Muscle of back (tissue), 13 donors: ENCODE data around the gene TM9SF4. TPM values are rescaled to one million over a fixed set of nuclear protein-coding genes. Genes with fewer than 3 reads are reported as not detected.

Source experiments
- DNase-seq, 3 donors: peaks; one replicate each; pipeline versions ENCODE4 v3.0.0 to v3.0.0-alpha.2; 2013
- long read RNA-seq, 9 donors: transcript quantifications; one replicate each; lab custom pipeline, GENCODE V29; 2026
- polyA plus RNA-seq, 10 donors: library from polyadenylated mRNA; unstranded; fragments of 120-200 nt; gene quantifications; one replicate each; pipeline ENCODE4 v1.2.1, GENCODE V29; 2013; ENCODE audit not compliant: insufficient read length in 10 of 10

The TM9SF4 gene
- 10 to 100 TPM; 39.8 to 49.9 (median 42.5) TPM for polyA plus RNA-seq
- long read RNA-seq, donor 1, partial matches to known transcripts = 0 of 5 reads
- long read RNA-seq, donor 1, other reads (novel, unspliced or antisense) = 0 of 5 reads
- long read RNA-seq, donor 2, partial matches to known transcripts = 0 of 1 reads
- long read RNA-seq, donor 2, other reads (novel, unspliced or antisense) = 0 of 1 reads
- long read RNA-seq, donor 3 = 0 reads
- long read RNA-seq, donor 4, partial matches to known transcripts = 0 of 3 reads
- long read RNA-seq, donor 4, other reads (novel, unspliced or antisense) = 0 of 3 reads
- long read RNA-seq, donor 5, partial matches to known transcripts = 0 of 7 reads
- long read RNA-seq, donor 5, other reads (novel, unspliced or antisense) = 0 of 7 reads
- long read RNA-seq, donor 6, transcript TM9SF4-202 (18 exons, 3,978 nt) = major isoform, 5 of 6 reads
- long read RNA-seq, donor 6, partial matches to known transcripts = 0 of 6 reads
- long read RNA-seq, donor 6, other reads (novel, unspliced or antisense) = 0 of 6 reads
- long read RNA-seq, donor 7, transcript TM9SF4-202 (18 exons, 3,978 nt) = major isoform, 6 of 7 reads
- long read RNA-seq, donor 7, partial matches to known transcripts = 0 of 7 reads
- long read RNA-seq, donor 7, other reads (novel, unspliced or antisense) = 0 of 7 reads
- long read RNA-seq, donor 8, partial matches to known transcripts = 20 of 23 reads
- long read RNA-seq, donor 8, other reads (novel, unspliced or antisense) = 0 of 23 reads
- long read RNA-seq, donor 9, partial matches to known transcripts = 0 of 1 reads
- long read RNA-seq, donor 9, other reads (novel, unspliced or antisense) = 0 of 1 reads

DNA sequence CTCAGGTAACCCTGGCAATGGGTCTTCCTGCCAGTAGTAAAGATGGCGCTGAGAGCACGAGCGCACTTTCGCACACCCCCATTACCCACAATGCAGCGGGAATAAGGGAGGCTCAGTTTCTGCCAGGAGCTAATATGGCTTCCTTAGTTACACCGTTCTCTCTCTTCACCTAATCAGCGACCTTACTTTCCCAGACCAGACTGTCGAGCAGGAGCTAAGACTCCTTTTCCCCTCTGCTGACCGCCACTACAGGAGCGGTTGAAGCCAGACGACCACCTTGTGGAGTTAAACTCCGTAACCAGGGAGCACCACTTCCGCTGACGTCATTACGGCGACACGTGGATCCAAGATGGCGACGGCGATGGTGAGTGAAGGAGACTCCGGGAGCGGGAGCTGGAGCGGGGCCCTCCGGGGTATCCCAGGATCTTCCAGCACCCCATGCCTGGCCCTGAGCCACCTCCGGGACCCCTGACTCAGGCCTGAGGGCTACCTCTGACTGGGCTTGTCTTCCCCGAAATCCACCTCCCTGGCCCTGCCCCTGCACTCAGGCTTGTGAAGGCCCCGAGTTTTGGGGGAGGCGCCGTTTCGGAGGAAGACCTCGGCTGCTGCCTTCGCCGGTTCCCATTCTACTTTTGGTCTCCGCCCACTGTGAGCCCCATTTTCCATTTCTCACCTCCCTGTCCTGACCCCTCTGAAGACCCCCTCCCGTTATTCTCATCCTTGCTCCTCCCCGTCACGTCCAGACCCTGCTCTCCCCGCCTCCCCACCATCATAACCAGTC is at the start of gene TM9SF4:
TM9SF4 (plus strand) TSS at position 323 of the 781 bp plus-strand sequence; CDS start at position 350, 27 bp downstream.
- peak; percentile 96 to 99 (median 97) for DNase-seq

DNA sequence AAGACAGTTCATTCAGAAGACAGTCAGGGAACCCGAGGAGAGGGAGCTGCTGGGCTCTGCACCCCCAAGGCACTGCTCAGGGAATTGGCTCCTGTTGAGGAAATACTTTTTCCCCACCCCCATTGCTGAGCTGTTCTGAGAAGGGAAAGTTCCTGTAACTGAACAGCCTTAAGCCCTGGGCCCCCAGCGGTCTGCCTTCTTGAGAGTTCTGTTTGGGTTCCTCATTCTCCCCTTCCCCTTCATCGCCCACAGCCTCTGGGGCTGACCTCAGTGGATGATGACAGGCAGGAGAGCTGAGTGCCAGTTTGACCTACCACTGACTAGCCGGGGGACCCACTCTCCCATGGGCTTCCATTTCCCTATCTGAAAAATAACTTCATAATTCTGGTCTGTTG is 46.7 kb upstream of the TM9SF4 start:
- peak in 1 of 3 donors; percentile 44 for DNase-seq

DNA sequence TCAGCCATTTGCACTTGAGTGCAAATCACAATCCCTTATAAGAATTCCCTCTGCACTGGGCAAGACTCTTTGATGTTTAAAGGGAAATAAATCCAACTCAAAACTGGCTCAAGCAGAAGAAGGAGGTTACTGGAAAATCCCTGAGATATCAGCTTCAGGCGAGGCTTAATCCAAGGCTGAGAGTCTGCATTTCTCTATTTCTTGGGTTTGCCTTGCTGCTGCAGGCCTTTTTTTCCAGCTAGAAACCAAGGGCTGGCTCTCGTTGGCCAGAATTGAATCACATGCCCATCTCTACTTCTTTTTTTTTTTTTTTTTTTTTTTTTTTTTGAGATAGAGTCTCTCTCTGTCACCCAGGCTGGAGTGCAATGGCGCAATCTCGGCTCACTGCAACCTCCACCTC is 45.8 kb upstream of the TM9SF4 start:
- no peak for DNase-seq

DNA sequence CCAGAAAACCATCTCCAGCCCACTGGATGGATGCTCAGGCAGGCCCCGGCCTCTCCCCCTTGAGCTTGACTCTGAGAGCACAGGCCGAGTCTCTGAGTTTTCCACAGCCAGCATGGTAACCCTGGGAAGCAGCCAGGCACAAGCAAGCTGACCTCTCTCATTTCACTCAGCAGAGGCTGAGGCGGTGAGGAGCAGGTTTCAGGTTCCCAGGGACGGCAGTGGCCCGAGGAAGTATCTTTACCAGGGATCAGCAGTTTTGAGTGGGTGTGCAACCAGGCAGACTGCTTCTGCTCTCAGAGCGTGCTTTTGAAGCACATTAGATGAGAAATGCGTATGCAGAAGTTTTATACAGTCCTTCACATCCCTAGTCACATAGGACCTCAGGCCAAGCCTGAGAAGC is 44.8 kb upstream of the TM9SF4 start:
- DNase-seq = no peak

DNA sequence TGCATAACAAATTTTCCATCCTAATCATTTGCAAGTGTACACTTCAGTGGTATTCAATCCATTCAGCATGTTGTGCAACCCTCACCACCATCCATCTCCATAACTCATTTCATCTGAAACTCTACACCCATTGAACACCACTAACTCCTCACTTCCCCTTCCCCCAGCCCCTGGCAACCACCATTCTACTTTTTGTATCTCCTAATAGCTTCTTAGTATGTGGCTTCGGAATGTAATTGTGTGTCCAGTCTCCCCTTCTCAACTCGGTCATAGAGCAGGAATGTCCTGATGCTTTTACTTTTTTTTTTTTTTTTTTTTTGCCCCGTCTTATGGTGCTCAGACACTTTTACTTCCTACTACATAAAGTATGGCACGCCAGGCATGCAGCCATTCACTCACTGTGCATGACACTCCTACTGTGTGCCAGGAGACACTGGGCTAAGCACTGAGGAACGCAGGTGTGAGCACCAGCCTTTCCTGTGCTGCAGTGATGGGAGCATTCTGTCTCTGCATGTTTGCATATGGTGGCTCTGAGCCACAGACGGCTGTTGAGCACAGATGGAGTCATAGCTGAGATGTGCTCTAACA is 42.2 kb upstream of the TM9SF4 start:
- peak in 1 of 3 donors; percentile 91 for DNase-seq

DNA sequence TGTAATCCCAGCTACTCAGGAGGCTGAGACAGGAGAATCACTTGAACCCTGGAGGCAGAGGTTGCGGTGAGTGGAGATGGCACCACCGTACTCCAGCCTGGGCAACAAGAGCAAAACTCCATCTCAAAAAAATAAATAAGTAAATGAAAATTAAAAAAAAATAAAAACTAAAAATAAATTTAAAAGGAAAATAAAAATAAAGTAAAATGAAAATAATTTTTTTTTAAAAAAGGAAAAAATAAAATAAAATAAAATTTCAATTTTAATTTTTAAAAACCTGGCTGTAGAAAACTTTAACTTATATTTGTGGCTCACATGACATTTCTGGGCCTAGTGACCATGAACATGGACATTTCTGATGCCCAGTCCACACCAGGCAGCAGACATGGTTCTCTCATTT is 41.3 kb upstream of the TM9SF4 start:
- DNase-seq = no peak

- no peak for DNase-seq
Measured at GRCh38 chr20:32069711-32070110, 39.8 kb upstream of the TM9SF4 start.

DNA sequence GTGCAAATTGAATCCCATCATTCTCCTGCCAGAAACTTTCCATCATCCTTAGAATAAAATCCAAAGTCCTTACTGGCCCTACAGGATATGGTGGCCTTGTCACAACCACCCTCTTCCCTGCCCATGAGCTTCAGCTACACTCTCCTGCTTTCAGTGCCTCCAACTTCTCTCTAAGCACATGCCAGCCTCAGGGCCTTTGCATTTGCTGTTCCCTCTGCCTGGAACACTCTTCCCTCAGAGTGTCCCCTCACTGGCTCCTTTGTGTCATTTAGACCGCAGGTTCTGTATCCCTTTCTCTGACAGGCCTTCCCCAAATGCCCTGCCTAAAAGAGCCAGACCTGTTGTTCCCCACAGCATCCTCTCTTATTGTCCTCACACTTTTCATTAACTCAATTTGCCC is 39.2 kb upstream of the TM9SF4 start:
- no peak for DNase-seq

- DNase-seq = no peak
Measured at GRCh38 chr20:32070690-32071213, 38.8 kb upstream of the TM9SF4 start.

DNA sequence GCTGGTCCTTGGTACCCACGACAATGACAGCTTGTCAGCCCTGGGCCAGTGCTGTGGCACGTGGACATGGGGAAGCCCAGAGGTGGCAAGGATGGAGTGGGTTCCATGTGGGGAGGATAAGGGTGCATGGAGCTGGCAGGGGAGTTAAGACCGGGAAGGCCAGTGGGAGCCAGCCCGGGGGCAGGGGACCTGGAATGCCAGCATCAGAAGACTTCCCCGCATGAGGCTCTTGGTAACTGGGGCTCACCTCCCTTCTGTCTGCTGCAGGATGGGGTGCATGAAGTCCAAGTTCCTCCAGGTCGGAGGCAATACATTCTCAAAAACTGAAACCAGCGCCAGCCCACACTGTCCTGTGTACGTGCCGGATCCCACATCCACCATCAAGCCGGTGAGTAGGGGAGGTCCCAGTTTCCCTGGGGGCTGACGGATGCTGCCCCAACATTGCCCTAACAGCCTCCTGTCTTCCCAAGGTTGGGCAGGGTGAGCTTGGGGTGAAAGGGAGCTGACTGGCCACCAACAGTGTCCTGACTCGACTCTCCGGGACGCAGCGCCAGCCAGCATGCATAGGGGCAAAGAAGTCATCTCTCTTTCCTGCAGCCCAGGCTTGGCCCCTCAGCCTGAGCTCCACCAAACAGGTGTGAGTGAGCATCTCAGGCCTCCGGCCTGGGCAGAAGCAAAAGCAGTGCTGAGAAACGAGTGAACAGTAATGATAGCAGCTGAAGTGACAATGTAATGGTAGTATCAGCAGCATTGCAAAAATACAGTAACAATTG is 37.9 kb upstream of the TM9SF4 start:
- no peak for DNase-seq

DNA sequence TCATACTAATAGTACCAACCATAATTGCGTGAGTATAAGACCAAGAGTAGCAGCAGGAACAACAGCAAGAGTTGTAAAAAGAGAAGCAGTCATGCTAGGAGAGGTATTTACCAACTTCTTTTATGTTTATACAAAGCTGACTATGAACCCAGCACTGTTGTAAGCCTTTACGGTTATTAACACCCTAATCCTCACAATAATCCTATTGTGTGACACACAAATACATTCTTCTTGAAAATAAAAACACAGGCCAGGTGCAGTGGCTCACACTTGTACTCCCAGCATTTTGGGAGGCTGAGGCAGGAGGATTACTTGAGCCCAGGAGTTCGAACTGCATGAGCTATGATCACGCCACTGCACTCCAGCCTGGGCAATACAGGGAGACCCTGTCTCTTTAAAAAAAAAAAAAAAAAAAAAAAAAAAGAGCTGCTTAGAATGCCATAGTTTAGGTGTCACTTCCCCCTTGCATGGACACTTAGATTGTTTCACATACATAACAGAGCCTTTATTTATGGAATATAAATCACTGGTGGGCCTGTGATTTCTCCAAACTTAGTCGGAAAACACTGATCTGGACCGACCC is 37.3 kb upstream of the TM9SF4 start:
- DNase-seq = no peak

GRCh38 chr20:32075534-32075933 is 34.0 kb upstream of the TM9SF4 start:
- DNase-seq = no peak

- no peak for DNase-seq
Measured at GRCh38 chr20:32077190-32077589, 32.3 kb upstream of the TM9SF4 start.

GRCh38 chr20:32078322-32078721 is 31.2 kb upstream of the TM9SF4 start:
- no peak for DNase-seq

DNA sequence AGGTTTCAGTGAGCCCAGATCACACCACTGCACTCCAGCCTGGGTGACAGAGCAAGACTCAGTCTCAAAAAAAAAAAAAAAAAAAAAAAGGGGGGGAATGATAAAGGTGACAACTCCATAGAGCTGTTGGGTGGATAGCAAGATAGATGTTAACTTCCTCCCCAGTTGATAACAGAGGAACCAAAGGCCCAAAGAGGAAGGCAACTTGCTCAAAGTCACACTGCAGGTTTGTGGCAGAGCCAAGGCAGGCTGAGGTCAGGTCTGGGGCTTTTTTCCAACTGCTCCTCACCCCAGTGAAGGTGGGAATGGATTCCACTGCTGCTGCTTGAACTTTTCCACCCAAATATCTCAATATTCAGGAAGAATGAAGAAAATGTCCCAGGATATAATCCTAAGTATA is 30.7 kb upstream of the TM9SF4 start:
- no peak for DNase-seq

DNA sequence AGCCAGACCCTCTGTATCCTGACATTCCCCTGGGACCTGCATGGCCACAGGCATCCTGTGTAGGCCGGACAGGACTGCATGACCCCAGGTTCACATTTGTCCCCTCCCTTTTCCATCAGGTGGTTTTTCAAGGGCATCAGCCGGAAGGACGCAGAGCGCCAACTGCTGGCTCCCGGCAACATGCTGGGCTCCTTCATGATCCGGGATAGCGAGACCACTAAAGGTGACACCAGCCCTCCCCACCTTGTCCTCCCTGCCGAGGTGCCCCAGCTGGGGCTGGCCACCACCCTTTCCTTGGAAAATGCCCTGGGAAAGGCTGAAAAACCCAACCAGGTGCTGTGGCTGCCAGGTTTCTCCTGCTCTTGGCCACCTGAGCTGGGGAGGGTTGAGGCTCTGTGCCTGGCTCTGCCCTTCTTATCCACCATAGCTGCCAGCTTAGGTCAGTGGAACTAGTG is 29.8 kb upstream of the TM9SF4 start:
- DNase-seq = no peak

DNA sequence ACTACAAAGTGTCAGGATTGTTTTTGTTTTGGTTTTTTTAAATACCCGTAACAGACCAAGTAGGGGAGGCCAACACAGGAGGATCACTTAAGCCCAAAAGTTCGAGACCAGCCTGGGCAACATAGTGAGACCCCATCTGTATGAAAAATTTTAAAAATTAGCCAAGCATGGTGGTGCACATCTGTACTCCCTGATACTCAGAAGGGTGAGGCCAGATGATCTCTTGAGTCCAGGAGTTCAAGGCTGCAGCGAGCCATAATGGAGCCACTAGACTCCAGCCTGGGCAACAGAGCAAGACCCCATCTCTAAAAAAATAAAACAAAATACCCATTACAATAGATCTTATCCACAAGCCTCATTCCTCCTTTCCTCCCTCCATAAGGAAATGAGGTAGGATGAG is 28.7 kb upstream of the TM9SF4 start:
- no peak for DNase-seq

- DNase-seq = no peak
Measured at GRCh38 chr20:32083469-32083868, 26.0 kb upstream of the TM9SF4 start.

DNA sequence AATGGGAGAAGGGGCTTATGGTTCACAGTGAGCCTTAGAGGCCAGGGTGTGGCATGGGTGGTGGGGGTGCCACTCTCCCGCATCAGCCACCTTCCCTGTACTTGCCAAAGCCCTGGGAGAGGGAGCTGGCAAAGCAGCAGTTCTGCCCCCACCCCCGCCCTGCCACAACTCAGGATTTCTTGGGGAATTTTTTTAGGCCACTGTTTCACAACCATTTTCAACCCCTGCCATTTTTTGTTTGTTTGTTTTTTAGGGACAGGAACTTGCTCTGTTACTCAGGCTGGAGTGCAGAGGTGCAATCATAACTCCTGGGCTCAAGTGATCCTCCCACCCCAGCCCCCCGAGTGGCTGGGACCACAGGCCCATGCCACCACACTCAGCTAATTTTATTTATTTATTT is 22.4 kb upstream of the TM9SF4 start:
- DNase-seq = no peak

GRCh38 chr20:32088759-32089158 is 20.8 kb upstream of the TM9SF4 start:
- no peak for DNase-seq
